ENCODE data around the gene KRTAP2-1.

DNA sequence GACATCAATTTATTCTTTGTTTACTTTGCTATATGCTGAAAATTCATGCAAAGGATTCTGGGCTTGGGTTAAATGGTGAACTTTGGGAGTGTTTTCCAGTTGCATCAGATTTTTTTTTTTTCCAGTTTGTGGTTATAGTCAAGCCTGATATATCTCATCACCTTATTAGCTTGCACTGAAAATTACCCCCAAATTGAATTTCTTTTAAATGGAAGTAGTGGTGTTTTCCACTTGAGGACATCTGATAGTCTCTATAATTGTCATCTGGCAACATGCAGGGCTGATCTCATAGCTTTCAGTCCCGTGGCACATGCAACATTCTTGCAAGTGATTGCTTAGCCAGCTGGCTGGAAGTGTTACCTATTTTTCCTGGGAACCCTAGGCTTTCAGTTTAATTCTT lies 33.5 kb downstream of the KRTAP2-1 start:
- TF ChIP-seq EZH2 (IDR thresholded peaks at IDR 0.05) (no peak), POLR2AphosphoS5 (IDR thresholded peaks at IDR 0.05; ENCODE audit: borderline replicate concordance, low read depth, low read length) (no peak), FOXP2 (optimal IDR thresholded peaks at IDR 0.05; ENCODE audit: control extremely low read depth, extremely low read length, insufficient read depth) (no peak)
